ENCODE data around the gene ZNF286A. TPM values are rescaled to one million over a fixed set of nuclear protein-coding genes. Genes with fewer than 3 reads are reported as not detected.

Gene ZNF286A
- polyA plus RNA-seq, 1 donor (not counting 4 experiments of a cell fraction or from before 2014, with no cell fraction given), result 19.5 TPM

Small RNA genes lying within 50 kb of the gene (small RNA-seq; reads per million reads assigned to genes)
- 0 reads per million in 3 experiments for gene ZNF29P (ENCODE audit: insufficient read length in 3 of 3, low read depth in 3 of 3, low replicate concordance in 1 of 3)

Other genes starting within 250 kb of the ZNF286A start
- gene CDRT4, start 232.1 kb upstream of the ZNF286A start, polyA plus RNA-seq, result 0.79 to 1.2 TPM (median 0.93 TPM) in 3 replicates
- 2.4 to 5.7 TPM (median 4.0 TPM) in 3 replicates for gene TVP23C, start 136.3 kb upstream of the ZNF286A start, polyA plus RNA-seq
- gene FBXW10B, start 80.0 kb upstream of the ZNF286A start, polyA plus RNA-seq, result 2.8 to 5.0 TPM (median 4.4 TPM) in 3 replicates
- 62.3 to 81.3 TPM (median 78.1 TPM) in 3 replicates for gene TRIM16, start 15.4 kb upstream of the ZNF286A start, polyA plus RNA-seq
- 0.08 TPM in 1 of 3 replicates, not detected in the others for gene TBC1D26, start 32.5 kb downstream of the ZNF286A start, polyA plus RNA-seq
- 43.8 to 50.0 TPM (median 47.1 TPM) in 3 replicates for gene ADORA2B, start 245.4 kb downstream of the ZNF286A start, polyA plus RNA-seq

All from keratinocyte (primary cell).